Ovary (tissue), 3 donors: ENCODE measurements around the gene PTPRN2.

ENCODE experiments used
- POLR2A ChIP-seq: fragments of 450-650 bp; IDR thresholded peaks from one replicate; pipeline ENCODE4 v1.6.1; 2017; ENCODE audit warnings: antibody characterized with exemption, mild to moderate bottlenecking, moderate library complexity
- TF ChIP-seq, protein P1 (sequence below), 3 donors: fragments of 450-650 bp in 2 of 3; fragments of 200-600 bp in 1 of 3; IDR thresholded peaks; one replicate each; pipeline versions ENCODE4 v1.5.1 to v1.8.0; 2016 to 2022; ENCODE audit warnings: antibody characterized with exemption in 3 of 3, mild to moderate bottlenecking in 1 of 3
- donor health status: DM: no; HTN: no; CAD: no.

DNA sequence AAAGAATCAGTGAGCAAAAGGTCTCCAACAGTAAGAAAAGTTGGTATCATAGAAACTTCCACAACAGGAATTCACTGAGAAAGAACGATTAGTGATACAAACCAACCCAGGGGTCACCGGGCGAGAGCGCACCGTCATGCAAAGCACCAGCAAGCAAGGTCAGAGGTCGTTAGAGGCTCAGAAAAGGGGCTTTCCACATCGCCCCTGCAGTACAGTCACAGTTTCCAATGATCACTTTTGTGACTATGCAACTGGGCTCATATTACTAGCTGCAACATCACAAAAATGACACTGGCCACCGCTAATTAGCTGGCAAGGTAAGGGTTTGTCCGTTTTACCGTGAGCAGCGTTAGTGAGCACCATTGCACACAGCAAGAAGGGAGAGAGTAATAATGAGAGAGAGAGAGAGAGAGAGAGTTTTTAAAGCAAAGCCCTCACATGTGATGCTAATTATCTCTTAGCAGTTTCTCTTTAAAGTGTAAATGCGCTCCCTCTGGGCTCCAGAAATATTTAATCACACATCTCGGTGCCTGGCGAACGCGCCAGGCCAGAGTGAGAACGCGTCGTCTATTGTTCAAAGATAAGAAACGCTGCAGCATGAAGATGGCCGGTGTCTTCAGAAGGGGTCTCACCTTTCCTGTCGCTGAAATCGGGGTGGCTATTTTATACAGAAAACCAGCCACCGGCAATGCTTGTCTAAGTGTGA is 1013.4 kb downstream of the PTPRN2 start:
- TF ChIP-seq, protein P1, sequence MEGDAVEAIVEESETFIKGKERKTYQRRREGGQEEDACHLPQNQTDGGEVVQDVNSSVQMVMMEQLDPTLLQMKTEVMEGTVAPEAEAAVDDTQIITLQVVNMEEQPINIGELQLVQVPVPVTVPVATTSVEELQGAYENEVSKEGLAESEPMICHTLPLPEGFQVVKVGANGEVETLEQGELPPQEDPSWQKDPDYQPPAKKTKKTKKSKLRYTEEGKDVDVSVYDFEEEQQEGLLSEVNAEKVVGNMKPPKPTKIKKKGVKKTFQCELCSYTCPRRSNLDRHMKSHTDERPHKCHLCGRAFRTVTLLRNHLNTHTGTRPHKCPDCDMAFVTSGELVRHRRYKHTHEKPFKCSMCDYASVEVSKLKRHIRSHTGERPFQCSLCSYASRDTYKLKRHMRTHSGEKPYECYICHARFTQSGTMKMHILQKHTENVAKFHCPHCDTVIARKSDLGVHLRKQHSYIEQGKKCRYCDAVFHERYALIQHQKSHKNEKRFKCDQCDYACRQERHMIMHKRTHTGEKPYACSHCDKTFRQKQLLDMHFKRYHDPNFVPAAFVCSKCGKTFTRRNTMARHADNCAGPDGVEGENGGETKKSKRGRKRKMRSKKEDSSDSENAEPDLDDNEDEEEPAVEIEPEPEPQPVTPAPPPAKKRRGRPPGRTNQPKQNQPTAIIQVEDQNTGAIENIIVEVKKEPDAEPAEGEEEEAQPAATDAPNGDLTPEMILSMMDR (IDR thresholded peaks at IDR 0.05), result no peak
- no peak for TF ChIP-seq POLR2A
